ENCODE measurements around the gene SLC15A1. TPM values are rescaled to one million over a fixed set of nuclear protein-coding genes. Genes with fewer than 3 reads are reported as not detected.

Gene SLC15A1
- polyA plus RNA-seq, 1 donor from 2014 or later: not detected

GRCh38 chr13:98768522-98768921, 16.1 kb upstream of the SLC15A1 start:
- no peak overlapping the region for H3K9ac ChIP-seq (ENCODE audit: low read length)
- H3K27me3 ChIP-seq (ENCODE audit: insufficient read depth, low read depth, low read length): no peaks in the 10 kb centered on the region
- no peaks in the 10 kb centered on the region for H3K9me2 ChIP-seq (ENCODE audit: insufficient read depth, low read length)
- no peak overlapping the region for H3K27ac ChIP-seq (ENCODE audit: low read length)
- no peaks in the 10 kb centered on the region for H3K36me3 ChIP-seq (ENCODE audit: insufficient read depth, low read length)
- H3K4me3 ChIP-seq (ENCODE audit: low read length): no peak overlapping the region
- no peaks in the 10 kb centered on the region for H3K79me2 ChIP-seq (replicated peaks; ENCODE audit: insufficient read depth, low read length)
- no peaks in the 10 kb centered on the region for H4K20me1 ChIP-seq (ENCODE audit: insufficient read depth)
- H3K4me2 ChIP-seq (ENCODE audit: low read length): no peak overlapping the region
- TF ChIP-seq TAF1 (IDR thresholded peaks at IDR 0.05; ENCODE audit: low read depth) (no peak), EZH2 (IDR thresholded peaks at IDR 0.05; ENCODE audit: borderline replicate concordance, insufficient read depth, low read length, poor library complexity, severe bottlenecking) (no peak), REST (IDR thresholded peaks at IDR 0.05; ENCODE audit: borderline replicate concordance) (no peak), POLR2AphosphoS5 (IDR thresholded peaks at IDR 0.05) (no peak), SMC3 (conservative IDR thresholded peaks at IDR 0.05; ENCODE audit: poor library complexity) (no peak), MXI1 (conservative IDR thresholded peaks at IDR 0.05; ENCODE audit: poor library complexity, severe bottlenecking) (no peak), RAD21 (conservative IDR thresholded peaks at IDR 0.05) (no peak), EP300 (conservative IDR thresholded peaks at IDR 0.05; ENCODE audit: poor library complexity, severe bottlenecking) (no peak), CTCF (IDR thresholded peaks at IDR 0.05; ENCODE audit: poor library complexity, severe bottlenecking) (no peak)
- H3F3A ChIP-seq (ENCODE audit: insufficient read depth, low read length, poor library complexity, severe bottlenecking): no peaks in the 10 kb centered on the region
- no peak overlapping the region for H2AFZ ChIP-seq (ENCODE audit: low read depth, low read length)
- no peaks in the 10 kb centered on the region for H3K9me3 ChIP-seq (ENCODE audit: low read length)

- no peak overlapping the region for H3K4me3 ChIP-seq (ENCODE audit: low read length)
- no peak overlapping the region for H3K4me2 ChIP-seq (ENCODE audit: low read length)
- H3K9me2 ChIP-seq (ENCODE audit: insufficient read depth, low read length): no peaks in the 10 kb centered on the region
- H2AFZ ChIP-seq (ENCODE audit: low read depth, low read length): no peak overlapping the region
- H3K36me3 ChIP-seq (ENCODE audit: insufficient read depth, low read length): no peaks in the 10 kb centered on the region
- H3K9me3 ChIP-seq (ENCODE audit: low read length): no peaks in the 10 kb centered on the region
- H3K9ac ChIP-seq (ENCODE audit: low read length): no peak overlapping the region
- TF ChIP-seq EZH2 (IDR thresholded peaks at IDR 0.05; ENCODE audit: borderline replicate concordance, insufficient read depth, low read length, poor library complexity, severe bottlenecking) (no peak), CTCF (IDR thresholded peaks at IDR 0.05; ENCODE audit: poor library complexity, severe bottlenecking) (no peak), RAD21 (conservative IDR thresholded peaks at IDR 0.05) (no peak), SMC3 (conservative IDR thresholded peaks at IDR 0.05; ENCODE audit: poor library complexity) (no peak), REST (IDR thresholded peaks at IDR 0.05; ENCODE audit: borderline replicate concordance) (no peak), TAF1 (IDR thresholded peaks at IDR 0.05; ENCODE audit: low read depth) (no peak), EP300 (conservative IDR thresholded peaks at IDR 0.05; ENCODE audit: poor library complexity, severe bottlenecking) (no peak), MXI1 (conservative IDR thresholded peaks at IDR 0.05; ENCODE audit: poor library complexity, severe bottlenecking) (no peak), POLR2AphosphoS5 (IDR thresholded peaks at IDR 0.05) (no peak)
- H3F3A ChIP-seq (ENCODE audit: insufficient read depth, low read length, poor library complexity, severe bottlenecking): no peaks in the 10 kb centered on the region
- no peaks in the 10 kb centered on the region for H4K20me1 ChIP-seq (ENCODE audit: insufficient read depth)
- H3K79me2 ChIP-seq (replicated peaks; ENCODE audit: insufficient read depth, low read length): no peaks in the 10 kb centered on the region
- H3K27me3 ChIP-seq (ENCODE audit: insufficient read depth, low read depth, low read length): no peaks in the 10 kb centered on the region
- H3K27ac ChIP-seq (ENCODE audit: low read length): no peak overlapping the region
These were observed 14.2 kb upstream of the SLC15A1 start for GRCh38 chr13:98766697-98767096.

Measured in neural cell (in vitro differentiated cells).